HG03469 (cell line): ENCODE measurements around the gene CYB5RL.
"Not testable (repeated sequence)": the region's sequence is repeated elsewhere in the genome, so short reads cannot be mapped to it uniquely, and the experiment has no call there.

ENCODE experiments used
- ATAC-seq: cut with Tn5 transposase; IDR thresholded peaks from one replicate; pipeline ENCODE4 v1.9.1; 2021; ENCODE audit warnings: mild to moderate bottlenecking, moderate library complexity, moderate number of reproducible peaks; ENCODE audit not compliant: unreplicated experiment

Gene CYB5RL

DNA sequence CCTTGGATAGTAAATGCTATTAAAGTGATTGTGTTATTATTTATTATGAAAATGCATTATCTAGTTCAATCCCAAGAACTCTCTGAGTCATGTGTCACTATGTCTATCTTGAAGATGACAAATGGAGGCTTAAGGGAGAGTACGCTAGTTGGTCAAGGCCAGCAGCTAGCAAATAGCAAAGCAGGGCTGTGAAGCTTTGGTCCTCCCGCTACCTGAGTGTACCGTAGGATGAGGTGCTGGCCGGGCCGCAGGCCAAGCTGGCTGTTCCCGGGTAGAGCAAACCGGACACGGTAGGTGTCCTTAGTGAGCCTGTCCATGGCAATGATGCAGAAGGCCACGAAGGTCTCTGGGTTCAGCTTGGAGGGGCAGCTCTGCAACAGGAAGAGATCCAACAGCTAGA is 9.3 kb downstream of the CYB5RL start:
- no peak for ATAC-seq

DNA sequence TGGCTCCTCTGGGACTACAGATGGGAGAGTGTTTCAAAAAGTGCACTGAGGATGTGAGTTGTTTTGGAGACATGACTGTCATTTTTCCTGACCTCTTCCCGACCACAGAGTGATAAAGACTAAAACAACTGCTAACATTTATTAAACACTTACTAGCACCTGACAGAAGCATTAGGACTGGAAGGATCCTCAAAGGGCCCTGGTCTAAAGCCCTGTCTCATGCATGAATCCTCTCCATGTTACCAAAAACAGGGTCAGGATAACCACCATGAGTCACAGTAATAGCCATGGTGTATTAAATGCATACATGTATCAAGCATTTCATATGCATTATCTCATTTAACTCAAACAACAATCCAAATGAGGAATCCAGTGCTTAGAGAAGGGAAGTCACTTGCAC is 11.5 kb downstream of the CYB5RL start:
- ATAC-seq = no peak

- no peak for ATAC-seq
Observed at GRCh38 chr1:54186056-54186455, 13.8 kb downstream of the CYB5RL start.

DNA sequence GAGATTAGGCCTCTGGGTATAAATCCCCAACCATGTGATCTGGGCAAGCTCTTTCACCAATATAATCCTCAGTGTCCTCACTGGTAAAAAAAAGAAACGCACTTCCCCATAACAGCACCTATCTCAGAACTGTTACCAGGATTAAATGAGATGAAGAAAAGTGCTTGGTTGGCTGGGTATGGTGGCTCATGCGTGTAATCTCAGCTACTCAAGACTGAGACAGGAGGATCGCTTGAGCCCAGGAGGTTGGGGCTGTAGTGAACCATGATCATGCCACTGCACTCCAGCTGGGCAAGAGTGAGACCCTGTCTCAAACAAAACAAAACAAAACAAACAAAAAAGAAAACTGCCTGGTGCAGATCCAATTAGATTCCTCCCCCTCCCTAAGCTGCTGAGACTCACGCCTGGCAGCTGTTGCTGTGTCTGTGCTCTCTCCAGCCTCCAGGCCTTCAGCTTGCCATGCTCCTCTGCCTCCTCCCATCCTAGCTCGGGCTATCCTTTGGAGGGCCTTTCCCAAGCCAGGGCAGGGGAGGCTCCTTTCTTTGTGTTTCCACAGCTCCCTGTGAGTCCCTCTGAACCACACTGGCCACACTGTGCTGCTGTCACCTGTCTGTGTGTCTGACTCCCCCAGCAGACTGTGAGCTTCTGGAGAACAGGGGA is 19.0 kb downstream of the CYB5RL start:
- no peak for ATAC-seq

- no peak for ATAC-seq
Observed at GRCh38 chr1:54178296-54179070, 21.3 kb downstream of the CYB5RL start.

DNA sequence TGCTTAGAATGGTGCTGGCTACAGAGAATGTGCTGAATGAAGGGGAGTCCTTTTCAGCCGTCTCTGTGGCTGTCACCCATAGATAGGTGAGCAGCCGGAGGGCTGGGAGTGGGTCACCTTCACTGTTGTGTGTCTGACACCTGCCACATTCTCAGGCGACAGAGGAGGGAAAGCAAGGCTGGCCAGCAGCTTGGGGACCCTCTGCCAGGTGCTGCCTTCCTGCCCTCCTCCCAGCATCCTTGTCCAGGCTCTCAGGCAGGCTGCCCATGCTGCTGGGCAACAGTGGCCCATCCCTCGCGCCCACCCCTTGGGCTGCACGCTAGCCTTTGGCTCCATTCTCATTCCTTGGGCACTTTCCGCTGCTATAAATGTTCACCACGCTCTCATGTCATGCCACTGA is 22.1 kb downstream of the CYB5RL start:
- no peak for ATAC-seq

DNA sequence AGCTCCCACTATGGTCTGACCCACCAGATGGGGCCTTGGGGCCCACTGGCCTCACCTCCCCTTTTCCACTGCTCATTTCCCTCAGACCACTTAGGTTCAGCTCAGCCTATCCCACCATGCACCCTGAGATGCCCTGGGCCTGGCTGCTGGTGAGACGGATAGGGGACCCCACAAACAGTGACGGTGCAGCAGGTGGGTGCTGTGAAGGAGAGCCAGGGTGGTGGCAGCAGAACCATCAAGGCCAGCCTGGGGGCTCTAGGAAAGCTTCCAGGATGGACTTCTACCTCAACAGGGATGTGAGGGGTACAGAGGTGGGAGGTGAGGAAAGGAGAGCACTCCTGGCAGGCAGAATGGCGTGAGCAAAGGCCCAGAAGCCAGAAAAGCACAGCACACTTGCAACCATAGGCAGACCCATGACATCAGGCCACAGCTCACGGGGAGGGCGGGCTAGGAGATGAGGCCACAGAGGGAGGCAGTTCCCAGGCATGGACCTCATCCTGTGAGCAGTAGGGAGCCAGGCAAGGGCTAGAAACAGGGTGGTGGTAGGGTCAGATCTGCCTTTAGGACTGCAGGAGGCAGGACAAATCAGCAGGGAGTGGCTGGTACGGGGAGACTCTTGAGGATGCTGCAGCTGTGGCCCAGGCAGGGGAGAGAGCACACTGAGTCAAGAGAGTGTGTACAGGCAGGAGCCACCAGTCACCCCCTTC is 23.1 kb downstream of the CYB5RL start:
- no peak for ATAC-seq

- no peak for ATAC-seq
Observed at GRCh38 chr1:54174106-54174505, 25.7 kb downstream of the CYB5RL start.

DNA sequence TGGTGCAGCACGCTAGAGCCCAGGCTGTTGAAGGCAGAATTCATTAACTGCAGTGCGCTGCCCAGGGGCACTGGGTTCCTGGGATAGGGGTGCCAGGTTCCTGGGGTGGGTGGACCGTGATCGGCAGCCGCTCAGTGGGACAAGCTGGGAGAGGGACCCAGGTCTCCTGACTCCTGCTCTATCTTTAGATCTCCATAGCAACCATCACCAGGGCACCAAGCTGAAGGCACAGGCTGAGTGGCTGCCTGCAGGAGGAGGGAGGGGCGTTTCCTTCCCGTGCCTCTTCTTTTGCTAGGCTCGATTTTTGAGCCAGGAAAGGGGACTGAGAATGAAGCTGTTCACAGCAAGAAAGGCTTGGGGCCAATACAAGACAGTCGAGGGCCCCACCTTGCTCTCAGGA is 26.1 kb downstream of the CYB5RL start:
- ATAC-seq = no peak

- no peak for ATAC-seq
Observed at GRCh38 chr1:54172614-54173599, 26.9 kb downstream of the CYB5RL start.

DNA sequence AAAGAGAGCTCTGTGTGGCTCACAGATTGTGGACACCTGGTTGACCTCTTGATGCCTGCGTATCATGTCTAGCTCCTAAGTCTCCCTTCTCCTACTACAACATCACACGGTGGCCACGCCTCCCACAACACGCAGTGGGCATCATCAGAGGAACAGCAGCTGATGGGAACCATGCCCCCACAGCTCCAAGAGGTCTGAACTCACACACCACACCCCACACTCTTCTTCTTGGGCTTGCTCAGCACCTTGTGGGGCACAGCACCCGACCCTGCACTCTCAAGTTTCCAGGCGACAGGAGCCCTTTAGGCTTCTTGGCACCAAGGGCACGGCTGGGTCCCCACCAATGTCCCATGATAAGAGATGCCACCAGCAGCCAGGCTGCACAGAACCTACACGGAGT is 28.2 kb downstream of the CYB5RL start:
- no peak for ATAC-seq

DNA sequence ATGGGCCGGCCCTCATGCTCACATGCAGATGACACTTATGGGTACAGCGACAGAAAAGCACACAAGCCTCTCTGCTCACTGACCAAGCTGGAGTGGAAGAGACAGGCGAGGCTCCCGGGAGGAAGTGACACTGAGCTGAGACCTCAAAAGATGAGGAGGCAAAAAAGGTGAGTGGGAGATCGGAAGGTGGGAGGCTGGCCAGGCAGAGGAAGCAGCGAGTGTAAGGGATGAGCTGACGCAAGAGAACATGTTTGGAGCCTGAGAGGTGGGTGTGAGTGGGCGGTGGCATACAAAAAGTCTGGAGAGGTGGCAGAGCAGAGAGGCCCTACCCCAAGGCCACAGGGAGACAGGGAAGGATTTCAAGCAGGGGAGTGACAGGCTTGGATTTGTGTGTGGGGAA is 28.8 kb downstream of the CYB5RL start:
- no peak for ATAC-seq

GRCh38 chr1:54169068-54169467 is 30.8 kb downstream of the CYB5RL start:
- no peak for ATAC-seq

- ATAC-seq = no peak
Observed at GRCh38 chr1:54168206-54168965, 31.4 kb downstream of the CYB5RL start.

GRCh38 chr1:54167422-54168139 is 32.2 kb downstream of the CYB5RL start:
- ATAC-seq = no peak

- not testable (repeated sequence) for ATAC-seq
Observed at GRCh38 chr1:54166357-54166756, 33.5 kb downstream of the CYB5RL start.

GRCh38 chr1:54165146-54165545 is 34.7 kb downstream of the CYB5RL start:
- ATAC-seq = no peak

DNA sequence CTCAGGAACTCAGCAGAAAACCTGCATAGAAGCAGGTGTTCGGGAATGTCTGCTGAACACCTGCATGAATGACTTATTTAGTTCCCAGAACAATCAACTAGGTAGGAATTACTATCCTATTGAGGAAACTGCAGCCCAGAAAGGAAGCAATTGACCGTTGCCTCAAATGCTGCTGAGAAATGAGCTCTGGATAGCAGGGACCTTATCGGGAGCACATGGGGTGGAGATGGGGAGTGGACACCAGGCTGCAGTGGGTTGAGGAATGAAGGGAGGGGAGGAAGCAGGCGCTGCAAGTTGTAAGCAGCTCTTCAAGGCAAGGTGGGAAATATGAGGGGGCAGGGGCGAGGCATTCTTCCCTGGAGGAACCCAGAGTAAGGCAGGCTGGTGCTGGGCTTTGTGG is 36.3 kb downstream of the CYB5RL start:
- no peak for ATAC-seq

DNA sequence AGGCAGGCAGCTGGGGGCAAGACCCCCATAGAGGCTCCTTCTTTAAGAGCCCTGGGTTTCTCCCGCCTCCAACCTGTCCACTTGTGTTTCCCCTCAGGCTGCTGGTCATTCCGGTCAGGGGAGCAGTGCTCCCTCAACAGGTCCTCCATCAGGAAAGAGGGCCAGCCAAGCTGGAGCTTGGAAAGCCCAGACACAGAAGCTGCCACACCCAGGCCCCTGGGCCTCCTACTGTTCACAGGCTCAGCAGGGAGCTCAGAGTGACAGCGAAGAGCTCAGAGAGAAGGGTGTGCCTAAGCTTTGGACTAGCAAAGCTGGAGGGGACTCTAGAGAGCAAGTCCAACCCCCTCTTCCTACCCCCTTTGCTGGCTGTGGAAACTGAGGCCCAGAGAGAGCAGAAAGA is 36.8 kb downstream of the CYB5RL start:
- ATAC-seq = no peak
